IPS-20b (cell line): ENCODE data around the gene PNLIPRP2.

ENCODE experiments used
- H3K27ac ChIP-seq: one replicate; pipeline ENCODE4 v1.5.1; 2013; ENCODE audit warnings: low read length
- H3K27me3 ChIP-seq: 2 replicates; pipeline ENCODE4 v1.6.1; 2013; ENCODE audit warnings: mild to moderate bottlenecking, low read length, inconsistent platforms; ENCODE audit not compliant: insufficient read depth
- H3K36me3 ChIP-seq: 2 replicates; pipeline ENCODE4 v1.6.1; 2013; ENCODE audit warnings: low read depth, mild to moderate bottlenecking, inconsistent platforms, low read length, moderate library complexity; ENCODE audit not compliant: insufficient read depth
- H3K4me1 ChIP-seq: 2 replicates; pipeline ENCODE4 v1.6.1; 2013; ENCODE audit warnings: mild to moderate bottlenecking, control low read depth, inconsistent platforms, low read length, moderate library complexity; ENCODE audit not compliant: insufficient read depth
- H3K4me3 ChIP-seq: 2 replicates; pipeline ENCODE4 v1.5.1; 2013; ENCODE audit warnings: mild to moderate bottlenecking, low read length, inconsistent platforms
- H3K9ac ChIP-seq: 2 replicates; pipeline ENCODE4 v1.6.1; 2013; ENCODE audit warnings: low read depth, mild to moderate bottlenecking, inconsistent platforms, low read length, moderate library complexity
- H3K9me3 ChIP-seq: 2 replicates; pipeline ENCODE4 v1.6.1; 2013; ENCODE audit warnings: mild to moderate bottlenecking, low read depth, low read length, inconsistent platforms; ENCODE audit not compliant: insufficient read depth

Gene PNLIPRP2

DNA sequence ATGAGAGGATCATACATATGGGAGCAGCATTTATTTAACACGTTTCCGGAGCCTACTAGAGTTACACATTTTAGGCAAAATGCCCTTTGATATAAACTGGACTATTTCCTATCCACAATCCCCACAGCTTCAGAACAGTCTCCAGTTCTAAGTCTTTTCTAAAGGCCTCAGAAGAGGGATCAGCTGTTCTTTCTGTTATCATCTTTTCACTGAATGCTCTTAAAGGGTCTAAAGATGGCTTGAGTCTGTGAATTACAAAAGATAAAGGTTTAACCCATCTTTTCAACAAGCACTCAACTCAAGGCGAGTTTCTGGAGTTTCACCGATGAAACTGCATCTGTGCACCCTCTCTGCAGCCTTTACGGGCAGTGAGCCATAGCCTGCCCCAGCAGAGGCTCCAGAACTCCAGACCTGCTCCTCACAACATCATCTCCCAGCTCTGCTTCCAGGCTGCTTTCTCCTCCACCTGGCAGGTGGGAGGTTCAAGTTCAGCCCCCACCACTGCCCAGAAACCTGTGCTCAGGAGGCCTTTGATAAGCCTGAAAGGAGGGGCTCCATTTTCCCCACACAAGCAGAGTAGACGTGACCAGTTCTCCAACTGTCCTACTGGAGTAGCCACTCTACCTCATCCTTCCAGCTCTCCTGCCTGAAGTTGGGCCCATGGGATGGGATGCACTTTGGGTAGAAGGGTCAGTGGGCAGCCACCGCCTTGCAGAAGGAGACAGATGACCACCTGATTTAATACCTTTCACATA, 68.2 kb downstream of the PNLIPRP2 start:
- H3K27me3 ChIP-seq, result no peaks in the 10 kb centered on the region
- H3K4me1 ChIP-seq, result peaks cover 10% of the 10 kb centered on the region; the same call in 1 of the 2 replicates
- no peaks in the 10 kb centered on the region for H3K36me3 ChIP-seq
- H3K27ac ChIP-seq, result no peak overlapping the region
- H3K9me3 ChIP-seq, result no peaks in the 10 kb centered on the region
- no peak overlapping the region for H3K9ac ChIP-seq
- H3K4me3 ChIP-seq, result no peak overlapping the region

DNA sequence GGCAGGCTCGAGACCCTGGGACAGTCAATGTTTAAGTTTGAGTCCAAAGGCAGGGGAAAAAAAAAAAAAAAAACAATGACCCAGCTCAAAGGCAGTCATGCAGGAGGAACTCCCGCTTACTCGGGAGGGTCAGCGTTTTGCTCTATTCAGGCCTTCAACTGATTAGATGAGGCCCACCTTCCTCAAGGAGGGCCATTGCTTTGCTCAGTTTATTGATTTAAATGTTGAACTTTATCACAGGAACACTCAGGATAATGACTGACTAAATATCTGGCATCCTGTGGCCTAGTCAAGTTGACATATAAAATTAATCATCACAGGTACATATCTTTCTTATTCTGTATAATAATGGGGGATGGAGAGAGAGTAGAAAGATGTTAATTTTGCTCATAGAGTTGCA, 69.0 kb downstream of the PNLIPRP2 start:
- H3K36me3 ChIP-seq, result no peaks in the 10 kb centered on the region
- H3K9me3 ChIP-seq, result no peaks in the 10 kb centered on the region
- no peak overlapping the region for H3K4me3 ChIP-seq
- no peak overlapping the region for H3K9ac ChIP-seq
- peaks cover 18% of the 10 kb centered on the region; the same call in 1 of the 2 replicates for H3K4me1 ChIP-seq
- no peaks in the 10 kb centered on the region for H3K27me3 ChIP-seq
- no peak overlapping the region for H3K27ac ChIP-seq

DNA sequence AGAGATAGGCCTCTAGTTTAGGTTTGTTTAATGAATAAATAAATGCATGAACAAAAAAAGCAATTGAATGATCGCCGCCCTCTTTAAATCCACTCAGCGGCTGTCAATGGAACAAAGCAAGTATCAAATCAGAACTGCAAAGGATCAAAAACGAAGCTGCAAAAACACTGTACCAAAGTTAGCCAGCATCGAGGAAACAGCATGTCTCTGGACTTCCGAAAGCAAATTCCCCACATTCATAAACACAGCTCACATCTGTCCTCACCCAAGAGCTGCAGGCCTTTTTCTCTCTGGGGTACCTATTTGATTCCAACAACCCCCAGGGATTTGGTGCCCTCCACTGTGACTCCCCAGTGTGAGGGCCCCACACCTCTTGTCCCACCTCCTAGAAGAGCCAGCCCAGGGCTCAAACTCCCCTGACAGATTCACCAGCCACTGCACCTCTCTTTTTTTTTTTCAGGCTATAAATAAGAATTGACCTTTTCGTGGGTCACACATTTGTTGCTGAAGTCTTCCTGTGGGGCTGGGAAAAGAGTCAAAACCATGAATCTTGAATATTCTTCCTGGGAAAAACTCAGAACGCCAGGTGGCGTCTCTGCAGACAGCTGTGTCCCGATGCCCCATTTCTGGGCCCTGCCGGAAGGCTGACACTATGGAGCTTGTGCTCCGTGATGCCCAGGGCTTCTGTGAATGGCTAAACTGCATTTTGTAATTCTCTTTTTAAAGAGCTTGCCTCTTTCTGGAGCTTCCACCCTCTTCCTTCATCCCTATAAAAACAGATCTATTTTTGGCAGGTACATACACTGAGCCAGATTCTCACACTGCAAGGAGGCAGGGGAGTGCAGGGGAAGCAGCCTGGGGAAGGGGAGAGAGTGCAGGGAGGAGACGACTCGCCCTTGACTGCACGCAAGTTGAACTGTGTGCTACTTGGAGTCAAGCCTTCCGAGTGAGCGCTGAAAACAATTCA, 69.9 kb downstream of the PNLIPRP2 start:
- no peak overlapping the region for H3K27ac ChIP-seq
- H3K36me3 ChIP-seq, result no peaks in the 10 kb centered on the region
- H3K9me3 ChIP-seq, result no peaks in the 10 kb centered on the region
- peak overlapping the region; percentile 44; the same call in 1 of the 2 replicates for H3K4me3 ChIP-seq
- no peaks in the 10 kb centered on the region for H3K27me3 ChIP-seq
- peaks cover 19% of the 10 kb centered on the region; the same call in 1 of the 2 replicates for H3K4me1 ChIP-seq
- H3K9ac ChIP-seq, result no peak overlapping the region

DNA sequence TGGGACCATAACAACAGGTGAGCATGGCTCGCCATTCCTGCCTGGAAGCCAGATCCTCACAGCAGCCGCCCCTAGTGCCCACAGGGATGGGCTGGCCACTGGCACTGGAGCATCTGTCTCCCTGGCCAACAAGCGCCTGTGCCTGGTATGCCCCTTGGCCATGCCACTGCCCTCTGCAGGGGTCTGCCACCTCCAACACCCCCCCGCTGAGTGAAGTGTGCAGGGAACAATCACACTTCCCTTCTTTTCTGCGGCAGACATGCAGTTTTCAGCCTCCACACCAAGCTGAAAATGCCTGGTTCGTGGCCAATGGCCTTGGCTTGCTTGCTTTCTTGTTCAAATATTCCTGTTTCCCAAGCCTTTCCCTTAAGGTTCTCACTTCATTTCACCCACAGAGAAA, 70.9 kb downstream of the PNLIPRP2 start:
- no peaks in the 10 kb centered on the region for H3K9me3 ChIP-seq
- no peak overlapping the region for H3K27ac ChIP-seq
- H3K27me3 ChIP-seq, result no peaks in the 10 kb centered on the region
- no peak overlapping the region for H3K4me3 ChIP-seq
- no peak overlapping the region for H3K9ac ChIP-seq
- no peaks in the 10 kb centered on the region for H3K36me3 ChIP-seq
- H3K4me1 ChIP-seq, result peaks cover 19% of the 10 kb centered on the region; the same call in 1 of the 2 replicates

DNA sequence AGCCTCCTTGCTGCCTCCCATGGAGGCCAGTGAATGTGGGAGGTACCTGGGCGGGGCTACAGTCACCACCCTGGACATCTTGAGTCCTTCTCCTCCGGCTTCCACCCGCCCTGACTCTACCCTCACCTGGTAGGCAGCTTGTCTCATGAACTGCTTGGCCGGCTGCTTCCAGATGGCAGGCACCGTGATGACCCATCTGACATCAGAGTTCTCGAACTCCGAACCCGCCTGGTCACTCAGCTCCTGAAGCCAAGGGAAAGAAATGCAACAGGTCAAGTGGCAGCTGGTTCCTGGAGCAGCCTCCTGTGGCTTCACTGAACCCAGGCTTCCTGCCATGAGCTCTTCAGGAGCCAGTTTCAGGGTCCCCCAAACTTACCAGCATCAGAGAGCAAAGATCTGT, 71.5 kb downstream of the PNLIPRP2 start:
- Histone ChIP-seq H3K4me1 (peaks cover 19% of the 10 kb centered on the region; the same call in 1 of the 2 replicates), H3K27me3 (no peaks in the 10 kb centered on the region), H3K36me3 (no peaks in the 10 kb centered on the region), H3K9ac (no peak overlapping the region), H3K27ac (no peak overlapping the region), H3K4me3 (no peak overlapping the region), H3K9me3 (no peaks in the 10 kb centered on the region)

DNA sequence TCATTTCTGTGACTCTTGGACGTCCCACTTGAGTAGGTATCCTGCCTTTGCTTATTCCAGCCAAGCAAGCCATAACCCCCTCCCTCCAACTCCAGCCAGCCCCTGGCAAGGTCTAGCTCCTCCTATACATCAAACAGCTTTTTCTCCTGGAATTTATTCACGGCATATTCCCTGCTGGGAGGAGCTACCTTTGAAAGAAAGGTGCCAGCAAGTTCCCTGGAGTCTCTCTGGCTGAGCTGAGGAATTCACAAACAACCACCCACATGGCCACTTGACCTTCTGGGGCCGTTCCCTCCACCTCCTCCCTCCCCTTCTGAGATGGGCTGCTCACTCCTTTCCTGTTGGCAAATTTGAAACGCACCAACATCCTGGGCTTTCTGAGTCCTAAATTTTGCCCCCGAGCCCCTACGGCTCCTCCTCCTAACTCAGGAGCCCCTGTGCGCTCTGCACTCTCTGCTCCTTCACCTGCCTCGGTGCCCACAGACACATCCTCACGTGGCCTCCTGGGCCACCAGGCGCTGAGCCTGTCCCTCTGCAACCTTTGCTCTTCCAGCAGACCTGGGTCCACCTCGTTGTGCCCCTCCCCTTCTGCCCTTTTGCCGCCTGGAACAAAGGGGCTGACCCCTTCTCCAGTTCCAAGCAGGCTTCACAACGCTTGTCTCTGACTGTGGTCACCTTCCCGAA, 73.6 kb downstream of the PNLIPRP2 start:
- Histone ChIP-seq H3K27me3 (no peaks in the 10 kb centered on the region; the same call in 1 of the 2 replicates), H3K4me3 (0 out of 2 replicates have a peak overlapping the region, but pooled peaks have one; percentile 13), H3K4me1 (peaks cover 19% of the 10 kb centered on the region; the same call in 1 of the 2 replicates), H3K9ac (no peak overlapping the region), H3K27ac (no peak overlapping the region), H3K36me3 (no peaks in the 10 kb centered on the region), H3K9me3 (no peaks in the 10 kb centered on the region)
